H1 (cell line): ENCODE results near the gene OLR1. TPM values are rescaled to one million over a fixed set of nuclear protein-coding genes. Genes with fewer than 3 reads are reported as not detected.

Source experiments
- ASH2L ChIP-seq: fragments of 200-600, 300-600 bp; sonication (generic); IDR thresholded peaks from one replicate; pipeline ENCODE4 v1.7.1; 2017; ENCODE audit warnings: low read length
- ATF2 ChIP-seq: IDR thresholded peaks from 2 replicates; pipeline ENCODE4 v1.6.1; 2012; ENCODE audit warnings: low read length, inconsistent platforms
- BCL11A ChIP-seq, 2 experiments: IDR thresholded peaks; one replicate each; pipeline ENCODE4 v1.6.1; 2011; ENCODE audit warnings: low read depth in 2 of 2, low read length in 2 of 2, mild to moderate bottlenecking in 2 of 2
- CTBP2 ChIP-seq: IDR thresholded peaks from 2 replicates; pipeline ENCODE4 v1.7.0; 2011; ENCODE audit warnings: borderline replicate concordance, mild to moderate bottlenecking, moderate library complexity, mixed read lengths, low read length; ENCODE audit not compliant: insufficient read depth, insufficient read length
- GTF2F1 ChIP-seq: IDR thresholded peaks from 2 replicates; pipeline ENCODE4 v1.6.1; 2012; ENCODE audit warnings: low read depth, low read length, improper control_type of control experiment, borderline replicate concordance
- NRF1 ChIP-seq: IDR thresholded peaks from 2 replicates; pipeline ENCODE4 v1.6.1; 2011; ENCODE audit warnings: mild to moderate bottlenecking, low read depth, low read length, improper control_type of control experiment
- POLR2A ChIP-seq, 2 experiments: IDR thresholded peaks; 1 replicate in 1 of 2; 2 replicates in 1 of 2; pipeline ENCODE4 v1.6.1; 2011; ENCODE audit warnings: low read depth in 2 of 2, low read length in 2 of 2, mild to moderate bottlenecking in 2 of 2; ENCODE audit errors: control extremely low read depth in 1 of 2
- POU5F1 ChIP-seq: IDR thresholded peaks from 2 replicates; pipeline ENCODE4 v1.6.1; 2011; ENCODE audit warnings: low read depth, mild to moderate bottlenecking, low read length, moderate library complexity
- RNF2 ChIP-seq: fragments of 200-900, 300-1000 bp; sonication (generic); IDR thresholded peaks from 2 replicates; pipeline ENCODE4 v1.7.1; 2016; ENCODE audit warnings: borderline replicate concordance, low read depth, mild to moderate bottlenecking, antibody characterized with exemption, low read length; ENCODE audit not compliant: poor library complexity, severe bottlenecking; ENCODE audit errors: missing control alignments
- RXRA ChIP-seq: IDR thresholded peaks from 2 replicates; pipeline ENCODE4 v1.6.1; 2011; ENCODE audit warnings: low read depth, mild to moderate bottlenecking, low read length, moderate library complexity; ENCODE audit not compliant: insufficient read depth
- SAP30 ChIP-seq: fragments of 300-600 bp; sonication (generic); IDR thresholded peaks from 2 replicates; pipeline ENCODE4 v1.7.1; 2012; ENCODE audit warnings: low read length, moderate library complexity, mild to moderate bottlenecking, inconsistent platforms; ENCODE audit not compliant: insufficient read depth, insufficient replicate concordance
- SIN3A ChIP-seq, 2 experiments: IDR thresholded peaks in 1 of 2; conservative IDR thresholded peaks in 1 of 2; 2 replicates each; pipeline ENCODE4 v1.6.1; 2011 to 2012; ENCODE audit warnings: low read length in 2 of 2, improper control_type of control experiment in 1 of 2, low read depth in 1 of 2, mild to moderate bottlenecking in 1 of 2
- SP4 ChIP-seq: IDR thresholded peaks from 2 replicates; pipeline ENCODE4 v1.6.1; 2012; ENCODE audit warnings: low read length, inconsistent platforms
- SRF ChIP-seq: IDR thresholded peaks from 2 replicates; pipeline ENCODE4 v1.6.1; 2011; ENCODE audit warnings: mild to moderate bottlenecking, low read depth, low read length, moderate library complexity
- TAF1 ChIP-seq: IDR thresholded peaks from 2 replicates; pipeline ENCODE4 v1.6.1; 2011; ENCODE audit warnings: mild to moderate bottlenecking, low read depth, low read length
- TAF7 ChIP-seq: optimal IDR thresholded peaks from 2 replicates; pipeline ENCODE3; 2011; ENCODE audit warnings: low read depth, mild to moderate bottlenecking, inconsistent platforms, low read length, moderate library complexity, borderline replicate concordance
- USF2 ChIP-seq: IDR thresholded peaks from 2 replicates; pipeline ENCODE4 v1.6.1; 2011; ENCODE audit warnings: low read length, improper control_type of control experiment
- polyA plus RNA-seq, 7 experiments: library from polyadenylated mRNA; depleted of rRNA in 3 of 7; stranded (reverse) in 5 of 7; unstranded in 2 of 7; fragments of >200 nt in 5 of 7; fragments of 200-250 nt in 2 of 7; gene quantifications; 1 replicate in 5 of 7; 2 replicates in 1 of 7; 4 replicates in 1 of 7; pipeline versions ENCODE4 v1.2.1 to v1.2.3, GENCODE V29; 2011 to 2013; ENCODE audit warnings: missing spikeins in 2 of 7, mixed read lengths in 2 of 7
- total RNA-seq: library from RNA; stranded (reverse); fragmentation: NEBNext Ultra II Directional; extraction: Animal tissue kit (Norgen Biotek cat#: 25700); gene quantifications from 2 replicates; pipeline ENCODE4 v1.2.1, GENCODE V29; 2021
- TF ChIP-seq, protein P1 (sequence below): IDR thresholded peaks from 2 replicates; pipeline ENCODE4 v1.6.1; 2012; ENCODE audit warnings: inconsistent platforms
- TF ChIP-seq, protein P2 (sequence below): IDR thresholded peaks from 2 replicates; pipeline ENCODE4 v1.6.1; 2011; ENCODE audit warnings: low read depth, mild to moderate bottlenecking, low read length; ENCODE audit not compliant: insufficient read depth

Gene OLR1
- total and polyA plus RNA-seq, 2 of the 8 experiments (the other 6 are each of a cell fraction or from before 2014, with no cell fraction given), result not detected

- TF ChIP-seq SIN3A (conservative IDR thresholded peaks at IDR 0.05 in 1 of 2, IDR thresholded peaks at IDR 0.05 in 1 of 2; ENCODE audit: low read depth in 1 of 2, low read length in 2 of 2) (no peak), TAF1 (peak; percentile 79), ASH2L (peak; percentile 25), POU5F1 (no peak), SAP30 (no peak), SP4 (peak; percentile 50; the same call in 1 of the 2 replicates), RXRA (no peak), GTF2F1 (no peak), RNF2 (no peak), BCL11A (IDR thresholded peaks at IDR 0.05; ENCODE audit: low read depth in 2 of 2, low read length in 2 of 2) (no peak), ATF2 (peak; percentile 47; the same call in 1 of the 2 replicates), SRF (no peak), POLR2A (IDR thresholded peaks at IDR 0.05; ENCODE audit: control extremely low read depth in 1 of 2, low read depth in 2 of 2, low read length in 2 of 2) (peak; percentile 53 to 93), USF2 (no peak), NRF1 (no peak), CTBP2 (no peak), TAF7 (peak; percentile 47)
- TF ChIP-seq, protein P1, sequence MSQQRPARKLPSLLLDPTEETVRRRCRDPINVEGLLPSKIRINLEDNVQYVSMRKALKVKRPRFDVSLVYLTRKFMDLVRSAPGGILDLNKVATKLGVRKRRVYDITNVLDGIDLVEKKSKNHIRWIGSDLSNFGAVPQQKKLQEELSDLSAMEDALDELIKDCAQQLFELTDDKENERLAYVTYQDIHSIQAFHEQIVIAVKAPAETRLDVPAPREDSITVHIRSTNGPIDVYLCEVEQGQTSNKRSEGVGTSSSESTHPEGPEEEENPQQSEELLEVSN, result 0 out of 2 replicates have a peak, but pooled peaks have one; percentile 15
- TF ChIP-seq, protein P2, sequence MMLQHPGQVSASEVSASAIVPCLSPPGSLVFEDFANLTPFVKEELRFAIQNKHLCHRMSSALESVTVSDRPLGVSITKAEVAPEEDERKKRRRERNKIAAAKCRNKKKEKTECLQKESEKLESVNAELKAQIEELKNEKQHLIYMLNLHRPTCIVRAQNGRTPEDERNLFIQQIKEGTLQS, result no peak
Observed at GRCh38 chr12:10211940-10212738, 40.2 kb upstream of the OLR1 start (continued).
